SK-N-SH treated with all-trans-retinoic acid at 6 μM for 48 hours (cell line): ENCODE measurements around the gene LSS.

Experiments
- ARNTL ChIP-seq: fragments of 450-650 bp; formaldehyde crosslinking; IDR thresholded peaks from 2 replicates; pipeline ENCODE4 v1.5.0; 2020; ENCODE audit warnings: low read depth, mild to moderate bottlenecking, moderate library complexity, borderline replicate concordance
- BACH2 ChIP-seq: fragments of 250-450 bp; sonication (Bioruptor Pico); IDR thresholded peaks from 2 replicates; pipeline ENCODE4 v1.9.0; 2021; ENCODE audit warnings: mild to moderate bottlenecking, borderline replicate concordance
- OSR1 ChIP-seq: fragments of 250-450 bp; sonication (Bioruptor Pico); IDR thresholded peaks from 2 replicates; pipeline ENCODE4 v1.8.0; 2022; ENCODE audit warnings: moderate library complexity, mild to moderate bottlenecking, inconsistent platforms
- SNAI2 ChIP-seq: fragments of 250-450 bp; sonication (Bioruptor Pico); IDR thresholded peaks from 2 replicates; pipeline ENCODE4 v1.5.0; 2020; ENCODE audit warnings: mild to moderate bottlenecking, moderate library complexity
- ZFP30 ChIP-seq: fragments of 450-650 bp; formaldehyde crosslinking; IDR thresholded peaks from 2 replicates; pipeline ENCODE4 v1.5.0; 2022; ENCODE audit warnings: mild to moderate bottlenecking, moderate library complexity
- ZNF70 ChIP-seq: fragments of 450-650 bp; formaldehyde crosslinking; IDR thresholded peaks from 2 replicates; pipeline ENCODE4 v1.5.0; 2020; ENCODE audit warnings: mild to moderate bottlenecking, moderate library complexity

GRCh38 chr21:46138383-46138970 is 90.1 kb downstream of the LSS start:
- no peak for TF ChIP-seq ZFP30 (CRISPR knock-in tag)
- no peak for TF ChIP-seq OSR1
- no peak for TF ChIP-seq ZNF70
- TF ChIP-seq BACH2 (CRISPR knock-in tag), result no peak
- no peak for TF ChIP-seq SNAI2
- no peak for TF ChIP-seq ARNTL
